GM18499 (cell line): ENCODE measurements around the gene NRP1.
A peak's percentile ranks its signal among the peaks of the same experiment; 100 is the strongest.

Experiments used
- ATAC-seq: cut with Tn5 transposase; IDR thresholded peaks from one replicate; pipeline ENCODE4 v1.9.1; 2021; ENCODE audit warnings: moderate number of reproducible peaks; ENCODE audit not compliant: insufficient read depth, unreplicated experiment

NRP1 gene

GRCh38 chr10:33193701-33194521 is 140.6 kb downstream of the NRP1 start:
- ATAC-seq: no peak

GRCh38 chr10:33193057-33193700 is 141.3 kb downstream of the NRP1 start:
- ATAC-seq: peak; percentile 57

GRCh38 chr10:33192190-33192589 is 142.3 kb downstream of the NRP1 start:
- no peak for ATAC-seq

- ATAC-seq: no peak
These were observed 144.1 kb downstream of the NRP1 start for GRCh38 chr10:33190406-33190805.

- ATAC-seq: no peak
These were observed 144.7 kb downstream of the NRP1 start for GRCh38 chr10:33189808-33190207.

- no peak for ATAC-seq
These were observed 145.1 kb downstream of the NRP1 start for GRCh38 chr10:33189363-33189762.

- no peak for ATAC-seq
These were observed 147.0 kb downstream of the NRP1 start for GRCh38 chr10:33187427-33187999.

GRCh38 chr10:33186150-33186549 is 148.3 kb downstream of the NRP1 start:
- ATAC-seq: no peak

GRCh38 chr10:33183655-33184054 is 150.8 kb downstream of the NRP1 start:
- no peak for ATAC-seq

- no peak for ATAC-seq
These were observed 153.5 kb downstream of the NRP1 start for GRCh38 chr10:33180921-33181320.

GRCh38 chr10:33180390-33180789 is 154.1 kb downstream of the NRP1 start:
- ATAC-seq: no peak

GRCh38 chr10:33179067-33179466 is 155.4 kb downstream of the NRP1 start:
- ATAC-seq: no peak

GRCh38 chr10:33178026-33178755 is 156.3 kb downstream of the NRP1 start:
- ATAC-seq: no peak

GRCh38 chr10:33176688-33177087 is 157.8 kb downstream of the NRP1 start:
- no peak for ATAC-seq

GRCh38 chr10:33174674-33175434 is 159.6 kb downstream of the NRP1 start:
- no peak for ATAC-seq

GRCh38 chr10:33165911-33166310 is 168.6 kb downstream of the NRP1 start:
- ATAC-seq: no peak

GRCh38 chr10:33164060-33164709 is 170.3 kb downstream of the NRP1 start:
- ATAC-seq: no peak

GRCh38 chr10:33162248-33162575 is 172.3 kb downstream of the NRP1 start:
- no peak for ATAC-seq

- no peak for ATAC-seq
These were observed 172.8 kb downstream of the NRP1 start for GRCh38 chr10:33161550-33162247.
